ENCODE results near the gene MASTL.

GRCh38 chr10:27225642-27226257, 70.6 kb downstream of the MASTL start:
- TF ChIP-seq, protein P1, sequence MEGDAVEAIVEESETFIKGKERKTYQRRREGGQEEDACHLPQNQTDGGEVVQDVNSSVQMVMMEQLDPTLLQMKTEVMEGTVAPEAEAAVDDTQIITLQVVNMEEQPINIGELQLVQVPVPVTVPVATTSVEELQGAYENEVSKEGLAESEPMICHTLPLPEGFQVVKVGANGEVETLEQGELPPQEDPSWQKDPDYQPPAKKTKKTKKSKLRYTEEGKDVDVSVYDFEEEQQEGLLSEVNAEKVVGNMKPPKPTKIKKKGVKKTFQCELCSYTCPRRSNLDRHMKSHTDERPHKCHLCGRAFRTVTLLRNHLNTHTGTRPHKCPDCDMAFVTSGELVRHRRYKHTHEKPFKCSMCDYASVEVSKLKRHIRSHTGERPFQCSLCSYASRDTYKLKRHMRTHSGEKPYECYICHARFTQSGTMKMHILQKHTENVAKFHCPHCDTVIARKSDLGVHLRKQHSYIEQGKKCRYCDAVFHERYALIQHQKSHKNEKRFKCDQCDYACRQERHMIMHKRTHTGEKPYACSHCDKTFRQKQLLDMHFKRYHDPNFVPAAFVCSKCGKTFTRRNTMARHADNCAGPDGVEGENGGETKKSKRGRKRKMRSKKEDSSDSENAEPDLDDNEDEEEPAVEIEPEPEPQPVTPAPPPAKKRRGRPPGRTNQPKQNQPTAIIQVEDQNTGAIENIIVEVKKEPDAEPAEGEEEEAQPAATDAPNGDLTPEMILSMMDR (IDR thresholded peaks at IDR 0.05): no peak
- TF ChIP-seq POLR2A (IDR thresholded peaks at IDR 0.05) (no peak), POLR2AphosphoS5 (IDR thresholded peaks at IDR 0.05) (no peak)

Data from prostate gland (tissue), 2 donors.